GM10266 (cell line): ENCODE measurements around the gene MTA1.

Experiments
- DNase-seq: peaks from one replicate; pipeline ENCODE4 v3.0.0; 2012; ENCODE audit errors: extremely low spot score
- CTCF ChIP-seq: IDR thresholded peaks from 2 replicates; pipeline ENCODE4 v1.5.1; 2012; ENCODE audit warnings: mild to moderate bottlenecking, low read depth; ENCODE audit not compliant: control insufficient read depth, insufficient read depth; ENCODE audit errors: missing control alignments

The MTA1 gene

GRCh38 chr14:105484069-105484996 lies 64.7 kb downstream of the MTA1 start:
- DNase-seq: no peak

DNA sequence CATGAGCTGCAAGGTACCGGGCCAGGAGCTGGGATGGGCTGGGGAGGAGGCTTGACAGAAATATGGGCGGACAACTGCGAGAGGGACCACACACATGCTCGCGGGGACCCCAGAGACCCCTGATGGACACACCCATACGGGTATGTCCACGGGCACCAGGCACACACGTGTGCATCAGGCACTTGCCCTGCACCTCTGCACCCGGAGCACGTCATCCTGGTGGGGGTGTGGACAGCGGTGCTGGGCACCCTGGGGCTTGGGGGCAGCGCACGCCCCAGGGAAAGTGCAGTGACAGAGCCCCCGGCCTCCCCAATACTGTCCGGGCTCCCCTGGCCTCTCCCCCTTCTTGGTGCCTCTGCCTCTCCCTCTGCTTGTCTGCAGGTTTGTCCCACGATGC lies 65.4 kb downstream of the MTA1 start:
- no peak for DNase-seq
- no peak for TF ChIP-seq CTCF

More at GRCh38 chr14:105484069-105484996, 64.7 kb downstream of the MTA1 start:
- no peak for TF ChIP-seq CTCF

- peak; percentile 54 for TF ChIP-seq CTCF
- DNase-seq: no peak
These were observed 66.1 kb downstream of the MTA1 start for GRCh38 chr14:105485739-105486162.

DNA sequence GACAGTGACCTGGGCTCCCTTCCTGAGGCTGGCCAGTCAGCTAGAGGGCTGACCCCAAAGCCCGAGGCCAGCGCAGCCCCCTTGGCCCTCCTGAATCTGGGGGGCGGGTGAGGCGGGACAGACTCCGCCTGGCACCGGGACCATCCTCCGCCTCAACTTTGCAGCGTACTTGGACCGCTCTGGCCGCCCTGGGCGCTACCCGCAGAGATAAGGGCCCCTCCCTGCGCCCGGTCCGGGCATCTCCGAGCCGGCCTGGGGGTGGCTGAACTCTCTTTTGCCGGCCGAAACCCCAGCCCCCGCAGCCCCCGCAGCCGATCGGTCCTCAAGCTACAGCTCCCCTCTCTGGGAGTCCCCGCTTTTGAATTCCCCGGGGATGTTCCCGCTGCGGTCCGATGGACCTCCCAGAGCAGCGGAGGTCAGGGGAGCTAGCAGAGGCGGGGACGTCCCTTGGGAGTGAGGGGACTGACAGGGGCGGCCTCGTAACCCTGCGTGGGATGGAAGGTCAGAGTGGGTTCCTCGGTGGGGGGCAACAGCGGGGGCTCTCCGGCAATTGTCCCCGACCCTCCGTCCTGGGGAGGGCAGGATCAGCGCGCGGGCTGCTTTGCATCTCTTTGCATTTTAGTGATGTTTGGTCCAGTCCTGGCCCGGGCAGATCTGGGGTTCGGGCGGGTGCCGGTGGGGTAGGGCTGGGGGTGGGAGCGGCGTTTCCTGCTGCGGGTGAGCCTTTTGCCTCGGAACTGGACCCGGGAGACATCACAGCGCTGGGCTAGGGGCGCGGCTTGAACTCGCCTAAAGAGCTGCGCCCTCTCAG lies 66.7 kb downstream of the MTA1 start, which contains the start of gene CRIP1:
Gene CRIP1 (plus strand): TSS at position 724 of the 811 bp plus-strand sequence. CDS start 374 bp downstream, outside the sequence.
- no peak for DNase-seq

GRCh38 chr14:105486974-105487448 lies 67.4 kb downstream of the MTA1 start:
- no peak for TF ChIP-seq CTCF
- no peak for DNase-seq

More for the DNA sequence above, 66.7 kb downstream of the MTA1 start, which contains the start of gene CRIP1:
- no peak for TF ChIP-seq CTCF

- TF ChIP-seq CTCF: no peak
- no peak for DNase-seq
These were observed 67.9 kb downstream of the MTA1 start for GRCh38 chr14:105487449-105487985.
